Measurements from ENCODE around the gene MAN1A1. TPM values are rescaled to one million over a fixed set of nuclear protein-coding genes. Genes with fewer than 3 reads are reported as not detected.

The MAN1A1 gene
- polyA plus RNA-seq, 2 of the 4 experiments (the other 2 are of a cell fraction) = 0.05 TPM; not detected in 1

GRCh38 chr6:119370080-119370479 lies 20.5 kb upstream of the MAN1A1 start:
- no peak overlapping the region for H3K4me2 ChIP-seq
- DNase-seq (ENCODE audit: low read depth in 1 of 2, low spot score in 1 of 2) (no peak), FAIRE-seq (no peak), ATAC-seq (no peak)
- H3K4me3 ChIP-seq = no peak overlapping the region
- ChIA-PET CTCF (no interaction called here), POLR2A (no interaction called here)
- no peaks in the 10 kb centered on the region for H3K4me1 ChIP-seq
- H3K27ac ChIP-seq = no peak overlapping the region
- no peaks in the 10 kb centered on the region for H3K9me3 ChIP-seq
- 58% methylated on average over 3 of the region's 3 CpGs for WGBS (ENCODE audit: missing lambda C conversion rate)
- TF ChIP-seq REST (IDR thresholded peaks at IDR 0.05) (no peak), HOXB13 (CRISPR knock-in tag; IDR thresholded peaks at IDR 0.05; ENCODE audit: low read depth) (no peak), CBX8 (IDR thresholded peaks at IDR 0.05) (no peak), KDM5A (IDR thresholded peaks at IDR 0.05) (no peak), FOSB (CRISPR knock-in tag; IDR thresholded peaks at IDR 0.05) (no peak), SREBF2 (IDR thresholded peaks at IDR 0.05) (no peak), USF2 (IDR thresholded peaks at IDR 0.05) (no peak), HMGXB4 (CRISPR knock-in tag; IDR thresholded peaks at IDR 0.05; ENCODE audit: borderline replicate concordance) (no peak), ATOH8 (CRISPR knock-in tag; IDR thresholded peaks at IDR 0.05; ENCODE audit: low read depth) (no peak), EHMT2 (IDR thresholded peaks at IDR 0.05; ENCODE audit: low read depth) (no peak), RAD21 (conservative IDR thresholded peaks at IDR 0.05 in 1 of 2, IDR thresholded peaks at IDR 0.05 in 1 of 2) (no peak), HOXB5 (CRISPR knock-in tag; IDR thresholded peaks at IDR 0.05) (no peak), RARB (CRISPR knock-in tag; IDR thresholded peaks at IDR 0.05) (no peak), NR3C1 (IDR thresholded peaks at IDR 0.05) (no peak), PHF8 (IDR thresholded peaks at IDR 0.05; ENCODE audit: borderline replicate concordance, low read depth) (no peak), HOXA7 (CRISPR knock-in tag; IDR thresholded peaks at IDR 0.05) (no peak), E2F6 (IDR thresholded peaks at IDR 0.05; ENCODE audit: borderline replicate concordance, low read depth) (no peak), FOXS1 (CRISPR knock-in tag; IDR thresholded peaks at IDR 0.05) (no peak), CBX2 (IDR thresholded peaks at IDR 0.05; ENCODE audit: borderline replicate concordance, low read depth) (no peak)

GRCh38 chr6:119368921-119369320 lies 19.4 kb upstream of the MAN1A1 start:
- Histone ChIP-seq H3K9me3 (no peaks in the 10 kb centered on the region), H3K4me3 (no peak overlapping the region), H3K4me1 (no peaks in the 10 kb centered on the region), H3K4me2 (no peak overlapping the region), H3K27ac (no peak overlapping the region)
- no peak for DNase-seq (ENCODE audit: low read depth in 1 of 2, low spot score in 1 of 2)
- no peak for FAIRE-seq
- ATAC-seq = no peak
- WGBS (ENCODE audit: missing lambda C conversion rate) = 51% methylated on average over 6 of the region's 6 CpGs
- POLR2A ChIA-PET = no interaction called here
- CTCF ChIA-PET = no interaction called here
- no peak for TF ChIP-seq REST (IDR thresholded peaks at IDR 0.05)
- TF ChIP-seq MAFK (IDR thresholded peaks at IDR 0.05; ENCODE audit: partially characterized antibody) = no peak
- no peak for TF ChIP-seq HOXB5 (CRISPR knock-in tag; IDR thresholded peaks at IDR 0.05)
- TF ChIP-seq SREBF2 (IDR thresholded peaks at IDR 0.05) = no peak
- no peak for TF ChIP-seq MAX (IDR thresholded peaks at IDR 0.05)
- no peak for TF ChIP-seq CTCF (IDR thresholded peaks at IDR 0.05)
- no peak for TF ChIP-seq RCOR1 (IDR thresholded peaks at IDR 0.05; ENCODE audit: low read depth, low read length)
- no peak for TF ChIP-seq KDM1A (IDR thresholded peaks at IDR 0.05; ENCODE audit: low read depth)
